Endodermal cell (in vitro differentiated cells): ENCODE results near the gene TAPT1. TPM values are rescaled to one million over a fixed set of nuclear protein-coding genes. Genes with fewer than 3 reads are reported as not detected.

Source experiments
- DNase-seq: peaks from one replicate; pipeline ENCODE4 v3.0.0-alpha.2; 2017
- H3K27ac ChIP-seq: 2 replicates; pipeline ENCODE4 v1.5.1; 2013; ENCODE audit warnings: mild to moderate bottlenecking, low read depth, low read length, moderate library complexity
- H3K27me3 ChIP-seq: 2 replicates; pipeline ENCODE4 v1.6.1; 2013; ENCODE audit warnings: mild to moderate bottlenecking, low read length, moderate library complexity; ENCODE audit not compliant: insufficient read depth, control insufficient read depth, poor library complexity, severe bottlenecking
- H3K36me3 ChIP-seq: 2 replicates; pipeline ENCODE4 v1.7.0; 2013; ENCODE audit warnings: mild to moderate bottlenecking, low read length, moderate library complexity; ENCODE audit not compliant: control insufficient read depth, insufficient read depth
- H3K4me1 ChIP-seq: one replicate; pipeline ENCODE4 v1.7.0; 2013; ENCODE audit warnings: low read length; ENCODE audit not compliant: control insufficient read depth, insufficient read depth
- H3K4me3 ChIP-seq: 2 replicates; pipeline ENCODE4 v1.5.1; 2013; ENCODE audit warnings: mild to moderate bottlenecking, low read length, moderate library complexity
- H3K9ac ChIP-seq: 2 replicates; pipeline ENCODE4 v1.6.1; 2013; ENCODE audit warnings: mild to moderate bottlenecking, low read length, moderate library complexity; ENCODE audit not compliant: poor library complexity, severe bottlenecking; ENCODE audit errors: extremely low read depth
- H3K9me3 ChIP-seq: 2 replicates; pipeline ENCODE4 v1.6.1; 2013; ENCODE audit warnings: mild to moderate bottlenecking, low read length, moderate library complexity; ENCODE audit not compliant: control insufficient read depth
- H3K27ac Mint-ChIP-seq: 2 replicates; pipeline ENCODE4 v1.8.0; 2020; ENCODE audit warnings: mixed read lengths
- H3K27me3 Mint-ChIP-seq: 2 replicates; pipeline ENCODE4 v1.8.0; 2021; ENCODE audit warnings: mild to moderate bottlenecking, mixed read lengths; ENCODE audit not compliant: insufficient read depth
- H3K36me3 Mint-ChIP-seq: 2 replicates; pipeline ENCODE4 v1.8.0; 2020; ENCODE audit warnings: low read depth, mixed read lengths
- H3K4me1 Mint-ChIP-seq: 2 replicates; pipeline ENCODE4 v1.8.0; 2020; ENCODE audit warnings: mixed read lengths
- H3K4me3 Mint-ChIP-seq: 2 replicates; pipeline ENCODE4 v1.8.0; 2020; ENCODE audit warnings: mild to moderate bottlenecking, moderate library complexity, mixed read lengths
- H3K9me3 Mint-ChIP-seq: 2 replicates; pipeline ENCODE4 v1.8.0; 2020; ENCODE audit warnings: mild to moderate bottlenecking, mixed read lengths
- CTCF ChIP-seq: fragments of 200-600 bp; sonication (generic); conservative IDR thresholded peaks from 2 replicates; pipeline ENCODE4 v1.5.0; 2021; ENCODE audit warnings: antibody characterized with exemption, mild to moderate bottlenecking
- WGBS, 2 experiments: methylation state at CpG; one replicate each; pipeline versions ENCODE4 v1.1.5 to v1.1.7; 2013; ENCODE audit warnings: missing lambda C conversion rate in 2 of 2, mixed read lengths in 1 of 2; ENCODE audit not compliant: insufficient coverage in 1 of 2, insufficient read length in 1 of 2; 5-methylcytosine and 5-hydroxymethylcytosine counted together
- total RNA-seq, 2 donors: library from RNA; stranded (reverse); fragmentation: NEBNext Ultra II Directional in 1 of 2; extraction: Animal tissue kit (Norgen Biotek cat#: 25700) in 1 of 2; gene quantifications; 2 replicates in 1 of 2; 3 replicates in 1 of 2; pipeline ENCODE4 v1.2.1, GENCODE V29; 2021

The TAPT1 gene
- total RNA-seq, 2 donors from 2014 or later = 19.8 to 22.6 TPM

DNA sequence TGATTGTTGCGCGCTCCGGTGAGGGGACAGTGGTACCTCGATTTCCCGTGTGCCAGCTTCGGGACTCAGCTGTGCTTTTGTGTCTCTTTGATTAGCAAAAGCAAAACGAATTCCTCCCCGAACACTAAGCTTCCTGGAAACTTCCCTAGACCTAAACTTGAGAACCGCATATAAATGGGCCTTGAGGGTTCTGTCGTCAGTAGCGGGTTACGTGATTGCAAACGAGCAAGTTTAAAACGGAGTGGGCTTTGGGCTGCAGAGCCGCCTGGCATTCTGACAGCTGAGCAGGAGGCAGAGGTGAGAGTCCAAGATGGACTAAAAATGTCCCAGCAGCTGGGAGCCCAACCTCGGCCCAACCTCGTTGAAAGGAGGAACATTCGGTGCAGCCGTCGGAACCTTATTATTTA lies 1.2 kb upstream of the TAPT1 start:
- peak overlapping the region; percentile 89 for H3K4me3 Mint-ChIP-seq
- H3K4me1 Mint-ChIP-seq = peaks cover 40% of the 10 kb centered on the region
- Histone ChIP-seq H3K27me3 (no peaks in the 10 kb centered on the region), H3K27ac (no peak overlapping the region), H3K9me3 (no peaks in the 10 kb centered on the region), H3K36me3 (no peaks in the 10 kb centered on the region), H3K9ac (peak overlapping the region; percentile 41), H3K4me1 (peaks cover 3% of the 10 kb centered on the region), H3K4me3 (peak overlapping the region; percentile 83)
- peaks cover 2% of the 10 kb centered on the region for H3K27me3 Mint-ChIP-seq
- 7% methylated on average over 18 to 20 of the region's 20 CpGs for WGBS, 2 experiments
- DNase-seq = peak; percentile 64
- TF ChIP-seq CTCF = no peak
- no peaks in the 10 kb centered on the region for H3K36me3 Mint-ChIP-seq
- no peaks in the 10 kb centered on the region for H3K9me3 Mint-ChIP-seq
- H3K27ac Mint-ChIP-seq = peak overlapping the region; percentile 98

GRCh38 chr4:16226816-16227461 lies 668 bp upstream of the TAPT1 start:
- H3K9me3 ChIP-seq = no peaks in the 10 kb centered on the region
- peaks cover 3% of the 10 kb centered on the region for H3K4me1 ChIP-seq
- H3K27ac ChIP-seq = peak overlapping the region; percentile 65
- peak overlapping the region; percentile 98 for H3K27ac Mint-ChIP-seq
- no peaks in the 10 kb centered on the region for H3K27me3 ChIP-seq
- H3K27me3 Mint-ChIP-seq = peaks cover 2% of the 10 kb centered on the region
- no peaks in the 10 kb centered on the region for H3K36me3 ChIP-seq
- DNase-seq = peak; percentile 87
- WGBS, 2 experiments = 0% methylated on average over 24 to 57 of the region's 57 CpGs
- peak overlapping the region; percentile 41 for H3K9ac ChIP-seq
- TF ChIP-seq CTCF = no peak
- H3K4me1 Mint-ChIP-seq = peaks cover 35% of the 10 kb centered on the region
- no peaks in the 10 kb centered on the region for H3K9me3 Mint-ChIP-seq
- H3K4me3 ChIP-seq = peak overlapping the region; percentile 83
- no peaks in the 10 kb centered on the region for H3K36me3 Mint-ChIP-seq
- H3K4me3 Mint-ChIP-seq = peak overlapping the region; percentile 89

DNA sequence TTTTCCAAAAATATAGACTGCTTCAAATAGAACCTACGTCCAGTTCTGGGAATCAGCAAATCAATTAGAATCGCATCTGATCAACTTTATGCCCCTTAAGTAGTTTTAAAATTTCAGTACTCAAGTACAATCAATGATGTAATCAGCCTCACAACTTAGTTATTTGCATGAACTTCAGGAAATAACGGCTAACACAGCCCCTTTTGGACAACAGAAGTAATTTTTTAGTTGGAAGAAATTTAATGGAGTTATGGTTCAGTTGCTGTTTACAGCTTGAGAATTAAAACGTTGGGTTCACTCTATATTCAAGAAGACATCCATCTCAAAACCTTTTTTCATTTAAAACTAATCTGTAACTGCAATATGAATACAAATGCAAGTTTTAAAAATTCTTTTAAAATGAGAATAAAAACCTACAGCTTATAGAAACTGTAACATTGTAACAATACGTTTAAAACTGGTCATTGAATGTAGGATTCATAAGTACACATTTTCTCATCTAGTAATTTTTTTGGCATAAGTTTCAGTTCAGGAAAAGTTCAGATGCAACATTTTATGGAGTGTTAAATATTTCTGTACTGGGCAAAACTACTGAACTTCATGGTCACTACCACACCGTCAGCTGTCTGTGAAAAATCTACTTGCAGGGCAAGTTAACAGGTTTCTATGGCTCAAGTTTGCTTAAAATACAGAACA lies 956 bp downstream of the TAPT1 start:
- no peaks in the 10 kb centered on the region for H3K9me3 ChIP-seq
- H3K27ac ChIP-seq = no peak overlapping the region
- no peaks in the 10 kb centered on the region for H3K27me3 ChIP-seq
- no peak for TF ChIP-seq CTCF
- H3K4me1 ChIP-seq = peaks cover 3% of the 10 kb centered on the region
- H3K27ac Mint-ChIP-seq = peak overlapping the region; percentile 89
- no peak for DNase-seq
- peak overlapping the region; percentile 54 for H3K9ac ChIP-seq
- no peaks in the 10 kb centered on the region for H3K36me3 ChIP-seq
- no peaks in the 10 kb centered on the region for H3K9me3 Mint-ChIP-seq
- H3K27me3 Mint-ChIP-seq = peaks cover 2% of the 10 kb centered on the region
- 30 to 42% methylated on average over 2 to 5 of the region's 6 CpGs for WGBS, 2 experiments
- peaks cover 30% of the 10 kb centered on the region for H3K4me1 Mint-ChIP-seq
- peak overlapping the region; percentile 90 for H3K4me3 ChIP-seq
- peak overlapping the region; percentile 89 for H3K4me3 Mint-ChIP-seq
- no peaks in the 10 kb centered on the region for H3K36me3 Mint-ChIP-seq
